HG03457 (cell line): ENCODE measurements around the gene CYP2C18.
"Not testable (repeated sequence)": the region's sequence is repeated elsewhere in the genome, so short reads cannot be mapped to it uniquely, and the experiment has no call there.

Source experiments
- ATAC-seq: cut with Tn5 transposase; IDR thresholded peaks from one replicate; pipeline ENCODE4 v1.9.1; 2021; ENCODE audit warnings: moderate number of reproducible peaks; ENCODE audit not compliant: unreplicated experiment

The CYP2C18 gene

GRCh38 chr10:94738588-94738987, 55.1 kb downstream of the CYP2C18 start:
- no peak for ATAC-seq

GRCh38 chr10:94747137-94747536, 63.6 kb downstream of the CYP2C18 start:
- no peak for ATAC-seq

GRCh38 chr10:94747838-94748237, 64.3 kb downstream of the CYP2C18 start:
- ATAC-seq: no peak

GRCh38 chr10:94757916-94758315, 74.4 kb downstream of the CYP2C18 start:
- ATAC-seq: no peak

GRCh38 chr10:94760586-94761178, 77.2 kb downstream of the CYP2C18 start:
- ATAC-seq: no peak

GRCh38 chr10:94762393-94762792, 78.9 kb downstream of the CYP2C18 start, which contains the start of gene CYP2C19:
TSS of gene CYP2C19 (plus strand) at chr10:94762681. CDS start at chr10:94762706, 25 bp downstream.
- no peak for ATAC-seq

GRCh38 chr10:94775425-94775824, 91.9 kb downstream of the CYP2C18 start:
- ATAC-seq: not testable (repeated sequence)

- no peak for ATAC-seq
Observed at GRCh38 chr10:94777886-94778458, 94.4 kb downstream of the CYP2C18 start.

GRCh38 chr10:94780844-94781243, 97.3 kb downstream of the CYP2C18 start:
- ATAC-seq: no peak

GRCh38 chr10:94784256-94784655, 100.7 kb downstream of the CYP2C18 start:
- ATAC-seq: no peak

GRCh38 chr10:94785211-94785610, 101.7 kb downstream of the CYP2C18 start:
- ATAC-seq: no peak
